GM12891 (cell line): Measurements from ENCODE around the gene CNNM2.

Experiments used
- POLR2A ChIP-seq: IDR thresholded peaks from 2 replicates; pipeline ENCODE4 v1.6.1; 2011; ENCODE audit warnings: low read depth, low read length, control low read depth
- POLR2AphosphoS5 ChIP-seq: IDR thresholded peaks from 2 replicates; pipeline ENCODE4 v1.6.1; 2011; ENCODE audit warnings: low read depth, low read length, control low read depth
- TAF1 ChIP-seq: IDR thresholded peaks from 2 replicates; pipeline ENCODE4 v1.6.1; 2011; ENCODE audit warnings: low read depth, low read length, control low read depth

DNA sequence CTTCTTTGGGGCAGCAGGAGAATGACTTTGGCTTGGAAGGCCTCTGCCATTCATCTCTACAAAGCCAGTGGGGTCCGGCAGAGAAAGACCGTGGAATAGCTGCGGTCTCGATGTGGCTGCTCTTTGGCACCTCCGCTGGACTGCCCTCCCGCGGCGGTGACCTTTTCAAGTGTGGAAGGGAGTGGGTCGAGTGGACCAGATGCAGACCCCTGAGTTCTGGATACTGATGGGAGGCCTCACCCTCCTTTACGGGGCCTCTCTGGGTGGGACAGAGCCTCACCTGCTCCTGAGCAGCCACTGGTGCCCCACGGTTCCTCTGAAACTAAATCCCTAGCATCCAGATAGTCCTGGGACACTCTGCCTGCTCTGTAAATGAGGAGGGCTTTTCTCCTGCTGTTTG, 161.9 kb downstream of the CNNM2 start:
- TF ChIP-seq POLR2A (no peak), TAF1 (no peak), POLR2AphosphoS5 (no peak)
